OCI-LY7 (cell line): ENCODE results near the gene PLOD1.

Experiments used
- EZH2phosphoT487 ChIP-seq: fragments of 200-600 bp; sonication (generic); IDR thresholded peaks from 2 replicates; pipeline ENCODE4 v1.6.1; 2018; ENCODE audit warnings: low read depth, borderline replicate concordance, mild to moderate bottlenecking, mixed run types, antibody characterized with exemption, low read length, moderate library complexity, mixed read lengths
- TF ChIP-seq, protein P1 (sequence below): fragments of 200-600 bp; sonication (generic); conservative IDR thresholded peaks from 2 replicates; pipeline ENCODE4 v1.5.1; 2014; ENCODE audit warnings: mild to moderate bottlenecking, antibody characterized with exemption, low read length, moderate library complexity, mixed read lengths

DNA sequence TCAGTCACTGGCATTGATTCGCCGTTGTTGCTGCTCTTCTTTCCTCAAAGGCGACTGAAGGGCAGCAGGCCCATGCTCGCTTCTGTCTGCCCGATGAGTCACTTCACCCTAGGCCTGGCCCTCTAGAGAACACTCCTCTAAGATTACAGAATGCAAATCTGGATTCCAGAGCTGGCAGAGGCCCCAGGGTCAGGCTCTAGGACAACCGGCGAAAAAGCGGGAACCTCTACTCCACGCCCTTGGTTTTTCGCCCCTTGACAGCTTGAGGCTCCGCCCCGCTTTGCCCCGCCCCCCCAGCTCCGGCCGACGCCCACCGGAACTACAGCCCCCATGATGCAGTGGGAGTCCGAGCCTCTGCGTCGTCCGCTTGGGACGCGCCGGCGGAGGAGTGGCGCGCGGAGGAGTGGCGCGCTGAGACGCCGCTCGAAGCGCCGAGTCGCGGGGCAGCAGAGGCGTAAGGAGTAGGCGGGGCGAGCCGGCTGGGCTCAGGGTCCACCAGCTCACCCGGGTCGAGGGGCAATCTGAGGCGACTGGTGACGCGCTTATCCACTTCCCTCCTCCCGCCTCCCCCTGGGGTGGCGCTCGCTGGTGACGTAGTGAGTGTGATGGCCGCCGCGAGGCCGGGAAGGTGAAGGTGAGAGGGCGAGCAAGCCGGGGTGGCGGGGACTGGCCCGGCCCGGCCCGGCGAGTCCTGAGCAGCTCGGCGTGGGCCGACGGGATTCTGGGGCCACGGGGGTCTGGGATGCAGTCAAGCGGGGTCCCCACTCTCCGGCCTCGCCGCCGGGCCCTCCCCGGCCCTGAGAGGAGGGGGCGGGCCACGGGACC, 45.5 kb downstream of the PLOD1 start, which contains the start of gene MFN2:
- TF ChIP-seq, protein P1, sequence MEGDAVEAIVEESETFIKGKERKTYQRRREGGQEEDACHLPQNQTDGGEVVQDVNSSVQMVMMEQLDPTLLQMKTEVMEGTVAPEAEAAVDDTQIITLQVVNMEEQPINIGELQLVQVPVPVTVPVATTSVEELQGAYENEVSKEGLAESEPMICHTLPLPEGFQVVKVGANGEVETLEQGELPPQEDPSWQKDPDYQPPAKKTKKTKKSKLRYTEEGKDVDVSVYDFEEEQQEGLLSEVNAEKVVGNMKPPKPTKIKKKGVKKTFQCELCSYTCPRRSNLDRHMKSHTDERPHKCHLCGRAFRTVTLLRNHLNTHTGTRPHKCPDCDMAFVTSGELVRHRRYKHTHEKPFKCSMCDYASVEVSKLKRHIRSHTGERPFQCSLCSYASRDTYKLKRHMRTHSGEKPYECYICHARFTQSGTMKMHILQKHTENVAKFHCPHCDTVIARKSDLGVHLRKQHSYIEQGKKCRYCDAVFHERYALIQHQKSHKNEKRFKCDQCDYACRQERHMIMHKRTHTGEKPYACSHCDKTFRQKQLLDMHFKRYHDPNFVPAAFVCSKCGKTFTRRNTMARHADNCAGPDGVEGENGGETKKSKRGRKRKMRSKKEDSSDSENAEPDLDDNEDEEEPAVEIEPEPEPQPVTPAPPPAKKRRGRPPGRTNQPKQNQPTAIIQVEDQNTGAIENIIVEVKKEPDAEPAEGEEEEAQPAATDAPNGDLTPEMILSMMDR, result no peak
- TF ChIP-seq EZH2phosphoT487, result no peak
